Upper lobe of right lung (tissue), 1 donor: ENCODE measurements around the gene PGBD5. TPM values are rescaled to one million over a fixed set of nuclear protein-coding genes. Genes with fewer than 3 reads are reported as not detected.

Experiments
- ATAC-seq: fragments of 200-7000 bp; cut with Tn5 transposase; one replicate; pipeline ENCODE4 v1.9.1; 2020; ENCODE audit warnings: mild to moderate bottlenecking, moderate library complexity
- DNase-seq: peaks from one replicate; pipeline ENCODE4 v3.0.0-alpha.2; 2020
- H3K27ac ChIP-seq: fragments of 200-600 bp; one replicate; pipeline ENCODE4 v1.8.0; 2022
- H3K27me3 ChIP-seq: fragments of 200-600 bp; one replicate; pipeline ENCODE4 v1.8.0; 2022; ENCODE audit warnings: mild to moderate bottlenecking
- H3K36me3 ChIP-seq: fragments of 200-600 bp; one replicate; pipeline ENCODE4 v1.8.0; 2022
- H3K4me1 ChIP-seq: fragments of 200-600 bp; one replicate; pipeline ENCODE4 v1.8.0; 2022
- H3K4me3 ChIP-seq: fragments of 200-600 bp; one replicate; pipeline ENCODE4 v1.8.0; 2022; ENCODE audit warnings: mild to moderate bottlenecking
- H3K9me3 ChIP-seq: fragments of 200-600 bp; one replicate; pipeline ENCODE4 v1.8.0; 2022
- intact Hi-C: fragments of 100-400 bp; cut with DNase I; formaldehyde crosslinking; loops from one replicate; pipeline ENCODE4 v1.11.0; 2022
- total RNA-seq: library from RNA; stranded (reverse); fragmentation: NEBNext Ultra II Directional; extraction: Animal tissue kit (Norgen Biotek cat#: 25700); gene quantifications from one replicate; pipeline ENCODE4 v1.2.1, GENCODE V29; 2021
- TF ChIP-seq, protein P1 (sequence below): fragments of 200-600 bp; IDR thresholded peaks from one replicate; pipeline ENCODE4 v1.8.0; 2022; ENCODE audit warnings: antibody characterized with exemption
- donor health status: DM: no; HTN: yes; CAD: no; lungs with severe emphysema.

The PGBD5 gene
- total RNA-seq, 1 donor from 2014 or later, result 5.1 TPM

DNA sequence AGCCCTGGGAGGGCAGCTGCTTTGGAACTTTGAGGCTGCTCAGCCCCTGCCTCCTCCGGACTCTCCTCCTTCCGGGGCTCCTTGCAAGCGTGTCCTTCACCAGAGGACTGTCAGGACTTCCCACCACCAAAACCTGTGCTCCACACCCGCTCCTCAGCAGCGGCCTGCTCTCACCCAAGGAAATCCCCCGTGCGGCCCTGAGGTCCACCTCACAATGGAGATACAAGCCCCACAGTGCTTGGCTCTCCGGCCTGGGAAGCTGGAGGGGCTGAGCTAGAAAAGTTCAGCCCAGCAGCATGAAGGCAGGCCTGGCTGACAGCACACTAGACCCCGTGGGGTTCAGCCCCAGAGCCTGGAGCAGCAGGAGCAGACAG, 33.6 kb downstream of the PGBD5 start:
- H3K4me3 ChIP-seq, result no peak overlapping the region
- no peaks in the 10 kb centered on the region for H3K27me3 ChIP-seq
- ATAC-seq (no peak), DNase-seq (no peak)
- no peaks in the 10 kb centered on the region for H3K9me3 ChIP-seq
- no peaks in the 10 kb centered on the region for H3K36me3 ChIP-seq
- intact Hi-C loops, result no loop called here
- no peaks in the 10 kb centered on the region for H3K4me1 ChIP-seq
- TF ChIP-seq, protein P1, sequence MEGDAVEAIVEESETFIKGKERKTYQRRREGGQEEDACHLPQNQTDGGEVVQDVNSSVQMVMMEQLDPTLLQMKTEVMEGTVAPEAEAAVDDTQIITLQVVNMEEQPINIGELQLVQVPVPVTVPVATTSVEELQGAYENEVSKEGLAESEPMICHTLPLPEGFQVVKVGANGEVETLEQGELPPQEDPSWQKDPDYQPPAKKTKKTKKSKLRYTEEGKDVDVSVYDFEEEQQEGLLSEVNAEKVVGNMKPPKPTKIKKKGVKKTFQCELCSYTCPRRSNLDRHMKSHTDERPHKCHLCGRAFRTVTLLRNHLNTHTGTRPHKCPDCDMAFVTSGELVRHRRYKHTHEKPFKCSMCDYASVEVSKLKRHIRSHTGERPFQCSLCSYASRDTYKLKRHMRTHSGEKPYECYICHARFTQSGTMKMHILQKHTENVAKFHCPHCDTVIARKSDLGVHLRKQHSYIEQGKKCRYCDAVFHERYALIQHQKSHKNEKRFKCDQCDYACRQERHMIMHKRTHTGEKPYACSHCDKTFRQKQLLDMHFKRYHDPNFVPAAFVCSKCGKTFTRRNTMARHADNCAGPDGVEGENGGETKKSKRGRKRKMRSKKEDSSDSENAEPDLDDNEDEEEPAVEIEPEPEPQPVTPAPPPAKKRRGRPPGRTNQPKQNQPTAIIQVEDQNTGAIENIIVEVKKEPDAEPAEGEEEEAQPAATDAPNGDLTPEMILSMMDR, result no peak
- no peak overlapping the region for H3K27ac ChIP-seq

DNA sequence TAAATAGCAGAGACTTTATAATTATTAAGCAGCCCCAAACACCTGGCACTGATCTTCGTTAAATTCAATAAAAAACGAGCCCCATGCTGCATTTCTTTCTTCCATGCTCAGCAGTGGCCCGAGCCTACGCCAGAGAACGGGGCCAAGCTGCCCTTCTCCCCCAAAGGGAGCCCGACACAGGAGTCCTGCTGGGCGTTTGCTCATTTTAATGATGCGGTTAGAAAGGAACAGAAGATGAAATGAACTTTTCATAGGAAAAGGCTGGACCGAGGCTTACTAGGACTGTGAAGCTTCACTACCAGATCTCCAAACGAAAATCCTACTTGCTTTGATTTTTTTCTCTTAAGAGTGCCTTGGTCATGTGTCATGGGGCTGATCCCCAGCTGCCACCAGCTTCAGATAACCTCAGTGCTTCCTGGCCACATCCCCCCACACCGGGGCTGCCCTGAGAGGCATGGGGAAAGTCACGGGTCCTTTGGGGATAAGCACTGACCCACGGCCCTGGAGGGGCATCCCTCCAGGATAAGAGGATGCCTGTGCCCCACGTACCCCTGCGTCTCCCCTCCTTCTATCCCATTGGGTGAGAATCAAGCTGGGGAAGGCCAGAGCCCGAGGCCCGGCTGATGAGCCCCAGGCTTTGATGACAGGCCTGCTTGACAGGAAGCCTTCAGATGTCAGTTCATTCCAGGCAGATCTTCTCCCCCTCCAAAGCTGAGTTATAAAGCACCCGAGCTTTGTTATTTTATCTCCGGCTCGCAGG, 34.2 kb downstream of the PGBD5 start:
- H3K9me3 ChIP-seq, result no peaks in the 10 kb centered on the region
- TF ChIP-seq, protein P1, result no peak
- no peaks in the 10 kb centered on the region for H3K4me1 ChIP-seq
- no peak for ATAC-seq
- no peaks in the 10 kb centered on the region for H3K27me3 ChIP-seq
- H3K4me3 ChIP-seq, result no peak overlapping the region
- DNase-seq, result no peak
- H3K36me3 ChIP-seq, result no peaks in the 10 kb centered on the region
- intact Hi-C loops, result no loop called here
- no peak overlapping the region for H3K27ac ChIP-seq

DNA sequence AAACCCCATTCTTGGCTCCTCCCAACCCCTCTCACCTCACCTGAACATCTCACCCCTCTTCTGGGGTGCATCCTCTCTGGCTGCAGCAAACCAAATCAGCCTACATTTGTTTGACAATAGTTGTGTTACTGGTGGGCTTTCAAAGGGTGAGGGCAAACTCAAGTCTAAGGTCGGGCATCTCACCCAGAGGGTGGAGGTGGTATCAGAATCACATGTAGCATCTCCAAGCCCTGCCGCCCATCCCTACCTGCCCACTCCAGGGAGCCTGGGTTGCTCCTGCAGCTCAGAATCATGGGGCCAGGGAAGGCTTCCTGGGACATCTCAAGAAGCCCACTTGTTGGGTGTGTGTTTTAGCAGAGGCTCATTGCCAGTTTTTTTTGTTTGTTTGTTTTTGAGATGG, 35.8 kb downstream of the PGBD5 start:
- H3K36me3 ChIP-seq, result no peaks in the 10 kb centered on the region
- H3K27ac ChIP-seq, result no peak overlapping the region
- TF ChIP-seq, protein P1, result no peak
- no peaks in the 10 kb centered on the region for H3K9me3 ChIP-seq
- H3K27me3 ChIP-seq, result no peaks in the 10 kb centered on the region
- intact Hi-C loops, result no loop called here
- H3K4me3 ChIP-seq, result no peak overlapping the region
- DNase-seq (no peak), ATAC-seq (no peak)
- H3K4me1 ChIP-seq, result no peaks in the 10 kb centered on the region

DNA sequence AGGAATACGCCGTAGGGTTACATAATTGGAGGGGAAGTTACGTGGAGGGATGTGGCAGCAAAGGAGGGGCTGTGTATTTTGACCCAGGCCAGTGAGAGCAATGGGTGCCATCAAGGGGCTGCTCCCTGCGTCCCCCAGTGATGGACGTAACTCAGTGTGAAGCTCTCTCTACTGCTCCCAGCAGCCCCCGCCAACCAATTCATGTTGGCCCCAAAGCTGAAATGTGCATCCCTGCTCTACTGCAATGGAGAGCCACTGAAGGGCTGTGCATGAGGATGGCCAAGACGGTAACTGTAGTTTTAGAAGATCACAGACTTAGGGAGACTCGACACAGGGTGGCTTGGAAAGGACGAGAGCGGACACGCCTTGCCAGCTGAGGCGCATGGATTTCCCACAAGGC, 38.3 kb downstream of the PGBD5 start:
- ATAC-seq (no peak), DNase-seq (no peak)
- H3K36me3 ChIP-seq, result no peaks in the 10 kb centered on the region
- TF ChIP-seq, protein P1, result no peak
- no peaks in the 10 kb centered on the region for H3K27me3 ChIP-seq
- H3K27ac ChIP-seq, result no peak overlapping the region
- no peak overlapping the region for H3K4me3 ChIP-seq
- no peaks in the 10 kb centered on the region for H3K9me3 ChIP-seq
- intact Hi-C loops, result no loop called here
- no peaks in the 10 kb centered on the region for H3K4me1 ChIP-seq

DNA sequence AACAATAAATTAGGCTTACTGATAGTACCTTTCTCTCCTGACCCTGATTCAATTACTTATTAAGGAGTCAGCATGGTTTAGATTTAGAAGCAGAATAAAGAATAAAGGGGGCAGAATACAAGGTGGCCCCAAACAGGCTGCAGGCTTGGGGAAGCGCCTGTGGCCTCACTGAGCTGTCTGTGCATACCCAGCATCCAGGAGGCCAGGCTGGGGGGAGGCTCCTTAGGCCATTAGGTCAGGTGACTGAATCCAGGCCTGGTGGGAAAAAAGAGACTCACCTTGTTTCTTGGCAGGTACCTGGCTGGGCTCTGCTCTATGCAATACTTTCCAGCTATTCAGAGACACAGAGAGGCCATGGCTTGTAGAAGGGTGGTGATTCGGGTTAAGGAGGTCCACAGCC, 38.8 kb downstream of the PGBD5 start:
- no peaks in the 10 kb centered on the region for H3K9me3 ChIP-seq
- no peaks in the 10 kb centered on the region for H3K4me1 ChIP-seq
- H3K36me3 ChIP-seq, result no peaks in the 10 kb centered on the region
- ATAC-seq (no peak), DNase-seq (no peak)
- intact Hi-C loops, result no loop called here
- H3K27ac ChIP-seq, result no peak overlapping the region
- TF ChIP-seq, protein P1, result no peak
- H3K27me3 ChIP-seq, result no peaks in the 10 kb centered on the region
- no peak overlapping the region for H3K4me3 ChIP-seq
